Endodermal cell (in vitro differentiated cells): ENCODE results near the gene FNBP1. TPM values are rescaled to one million over a fixed set of nuclear protein-coding genes. Genes with fewer than 3 reads are reported as not detected.

Source experiments
- DNase-seq: peaks from one replicate; pipeline ENCODE4 v3.0.0-alpha.2; 2017
- H3K27ac ChIP-seq: 2 replicates; pipeline ENCODE4 v1.5.1; 2013; ENCODE audit warnings: mild to moderate bottlenecking, low read depth, low read length, moderate library complexity
- H3K27me3 ChIP-seq: 2 replicates; pipeline ENCODE4 v1.6.1; 2013; ENCODE audit warnings: mild to moderate bottlenecking, low read length, moderate library complexity; ENCODE audit not compliant: insufficient read depth, control insufficient read depth, poor library complexity, severe bottlenecking
- H3K36me3 ChIP-seq: 2 replicates; pipeline ENCODE4 v1.7.0; 2013; ENCODE audit warnings: mild to moderate bottlenecking, low read length, moderate library complexity; ENCODE audit not compliant: control insufficient read depth, insufficient read depth
- H3K4me1 ChIP-seq: one replicate; pipeline ENCODE4 v1.7.0; 2013; ENCODE audit warnings: low read length; ENCODE audit not compliant: control insufficient read depth, insufficient read depth
- H3K4me3 ChIP-seq: 2 replicates; pipeline ENCODE4 v1.5.1; 2013; ENCODE audit warnings: mild to moderate bottlenecking, low read length, moderate library complexity
- H3K9ac ChIP-seq: 2 replicates; pipeline ENCODE4 v1.6.1; 2013; ENCODE audit warnings: mild to moderate bottlenecking, low read length, moderate library complexity; ENCODE audit not compliant: poor library complexity, severe bottlenecking; ENCODE audit errors: extremely low read depth
- H3K9me3 ChIP-seq: 2 replicates; pipeline ENCODE4 v1.6.1; 2013; ENCODE audit warnings: mild to moderate bottlenecking, low read length, moderate library complexity; ENCODE audit not compliant: control insufficient read depth
- H3K27ac Mint-ChIP-seq: 2 replicates; pipeline ENCODE4 v1.8.0; 2020; ENCODE audit warnings: mixed read lengths
- H3K27me3 Mint-ChIP-seq: 2 replicates; pipeline ENCODE4 v1.8.0; 2021; ENCODE audit warnings: mild to moderate bottlenecking, mixed read lengths; ENCODE audit not compliant: insufficient read depth
- H3K36me3 Mint-ChIP-seq: 2 replicates; pipeline ENCODE4 v1.8.0; 2020; ENCODE audit warnings: low read depth, mixed read lengths
- H3K4me1 Mint-ChIP-seq: 2 replicates; pipeline ENCODE4 v1.8.0; 2020; ENCODE audit warnings: mixed read lengths
- H3K4me3 Mint-ChIP-seq: 2 replicates; pipeline ENCODE4 v1.8.0; 2020; ENCODE audit warnings: mild to moderate bottlenecking, moderate library complexity, mixed read lengths
- H3K9me3 Mint-ChIP-seq: 2 replicates; pipeline ENCODE4 v1.8.0; 2020; ENCODE audit warnings: mild to moderate bottlenecking, mixed read lengths
- WGBS, 2 experiments: methylation state at CpG; one replicate each; pipeline versions ENCODE4 v1.1.5 to v1.1.7; 2013; ENCODE audit warnings: missing lambda C conversion rate in 2 of 2, mixed read lengths in 1 of 2; ENCODE audit not compliant: insufficient coverage in 1 of 2, insufficient read length in 1 of 2; 5-methylcytosine and 5-hydroxymethylcytosine counted together
- total RNA-seq, 2 donors: library from RNA; stranded (reverse); fragmentation: NEBNext Ultra II Directional in 1 of 2; extraction: Animal tissue kit (Norgen Biotek cat#: 25700) in 1 of 2; gene quantifications; 2 replicates in 1 of 2; 3 replicates in 1 of 2; pipeline ENCODE4 v1.2.1, GENCODE V29; 2021
- TF ChIP-seq, protein P1 (sequence below): fragments of 200-600 bp; sonication (generic); conservative IDR thresholded peaks from 2 replicates; pipeline ENCODE4 v1.5.0; 2021; ENCODE audit warnings: antibody characterized with exemption, mild to moderate bottlenecking

FNBP1 gene
- total RNA-seq, 2 donors from 2014 or later = 41.4 to 43.3 TPM

- no peak for DNase-seq
- no peaks in the 10 kb centered on the region for H3K27me3 Mint-ChIP-seq
- peaks cover 30% of the 10 kb centered on the region for H3K36me3 Mint-ChIP-seq
- H3K9me3 Mint-ChIP-seq = no peaks in the 10 kb centered on the region
- H3K27me3 ChIP-seq = no peaks in the 10 kb centered on the region
- no peak overlapping the region for H3K4me3 Mint-ChIP-seq
- H3K4me1 ChIP-seq = no peaks in the 10 kb centered on the region
- 95 to 98% methylated on average over 7 to 9 of the region's 9 CpGs for WGBS, 2 experiments
- no peak overlapping the region for H3K4me3 ChIP-seq
- no peak overlapping the region for H3K27ac ChIP-seq
- H3K9me3 ChIP-seq = no peaks in the 10 kb centered on the region
- peaks cover 21% of the 10 kb centered on the region for H3K36me3 ChIP-seq
- no peak overlapping the region for H3K27ac Mint-ChIP-seq
- H3K9ac ChIP-seq = no peak overlapping the region
- TF ChIP-seq, protein P1, sequence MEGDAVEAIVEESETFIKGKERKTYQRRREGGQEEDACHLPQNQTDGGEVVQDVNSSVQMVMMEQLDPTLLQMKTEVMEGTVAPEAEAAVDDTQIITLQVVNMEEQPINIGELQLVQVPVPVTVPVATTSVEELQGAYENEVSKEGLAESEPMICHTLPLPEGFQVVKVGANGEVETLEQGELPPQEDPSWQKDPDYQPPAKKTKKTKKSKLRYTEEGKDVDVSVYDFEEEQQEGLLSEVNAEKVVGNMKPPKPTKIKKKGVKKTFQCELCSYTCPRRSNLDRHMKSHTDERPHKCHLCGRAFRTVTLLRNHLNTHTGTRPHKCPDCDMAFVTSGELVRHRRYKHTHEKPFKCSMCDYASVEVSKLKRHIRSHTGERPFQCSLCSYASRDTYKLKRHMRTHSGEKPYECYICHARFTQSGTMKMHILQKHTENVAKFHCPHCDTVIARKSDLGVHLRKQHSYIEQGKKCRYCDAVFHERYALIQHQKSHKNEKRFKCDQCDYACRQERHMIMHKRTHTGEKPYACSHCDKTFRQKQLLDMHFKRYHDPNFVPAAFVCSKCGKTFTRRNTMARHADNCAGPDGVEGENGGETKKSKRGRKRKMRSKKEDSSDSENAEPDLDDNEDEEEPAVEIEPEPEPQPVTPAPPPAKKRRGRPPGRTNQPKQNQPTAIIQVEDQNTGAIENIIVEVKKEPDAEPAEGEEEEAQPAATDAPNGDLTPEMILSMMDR = no peak
- H3K4me1 Mint-ChIP-seq = peaks cover 14% of the 10 kb centered on the region
These were observed 113.4 kb downstream of the FNBP1 start for GRCh38 chr9:129929496-129930125.

DNA sequence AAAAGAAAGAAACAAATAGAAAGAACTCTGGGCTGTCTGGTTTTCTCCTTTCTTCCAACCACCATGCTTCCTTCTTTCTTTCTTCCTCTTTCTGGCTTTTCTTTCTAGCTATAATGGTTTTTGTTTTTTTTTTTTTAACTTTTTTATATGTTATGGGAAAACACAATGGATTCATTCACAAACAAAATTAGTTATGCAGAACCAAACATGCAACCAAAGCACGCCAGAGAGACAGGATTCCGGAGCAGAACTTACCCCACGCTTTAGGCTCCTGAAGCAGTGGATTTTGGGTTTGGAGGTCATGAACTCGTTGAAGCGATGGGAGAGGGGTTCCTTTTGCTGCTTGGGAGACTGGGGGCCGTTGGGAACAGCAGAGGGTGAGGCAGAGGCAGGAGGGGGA lies 119.4 kb downstream of the FNBP1 start:
- H3K27ac ChIP-seq = no peak overlapping the region
- WGBS, 2 experiments = 90% methylated on average over 6 of the region's 6 CpGs; no CpG with 5 or more reads in 1 of the 2 experiments
- Mint-ChIP-seq H3K4me1 (no peaks in the 10 kb centered on the region), H3K36me3 (peaks cover 33% of the 10 kb centered on the region), H3K27me3 (no peaks in the 10 kb centered on the region), H3K27ac (peak overlapping the region; percentile 77), H3K4me3 (no peak overlapping the region), H3K9me3 (no peaks in the 10 kb centered on the region)
- no peaks in the 10 kb centered on the region for H3K27me3 ChIP-seq
- no peak overlapping the region for H3K4me3 ChIP-seq
- H3K9me3 ChIP-seq = no peaks in the 10 kb centered on the region
- no peaks in the 10 kb centered on the region for H3K4me1 ChIP-seq
- no peak for DNase-seq
- H3K9ac ChIP-seq = no peak overlapping the region
- TF ChIP-seq, protein P1 = no peak
- peaks cover 55% of the 10 kb centered on the region for H3K36me3 ChIP-seq

- DNase-seq = no peak
- no peaks in the 10 kb centered on the region for H3K27me3 Mint-ChIP-seq
- peaks cover 27% of the 10 kb centered on the region for H3K36me3 Mint-ChIP-seq
- 93 to 100% methylated on average over 1 to 2 of the region's 4 CpGs for WGBS, 2 experiments
- H3K27ac ChIP-seq = no peak overlapping the region
- no peaks in the 10 kb centered on the region for H3K9me3 ChIP-seq
- H3K9ac ChIP-seq = no peak overlapping the region
- no peaks in the 10 kb centered on the region for H3K4me1 Mint-ChIP-seq
- peaks cover 59% of the 10 kb centered on the region for H3K36me3 ChIP-seq
- TF ChIP-seq, protein P1 = no peak
- H3K4me3 ChIP-seq = no peak overlapping the region
- no peak overlapping the region for H3K27ac Mint-ChIP-seq
- no peaks in the 10 kb centered on the region for H3K27me3 ChIP-seq
- no peak overlapping the region for H3K4me3 Mint-ChIP-seq
- no peaks in the 10 kb centered on the region for H3K9me3 Mint-ChIP-seq
- no peaks in the 10 kb centered on the region for H3K4me1 ChIP-seq
These were observed 121.1 kb downstream of the FNBP1 start for GRCh38 chr9:129921905-129922304.
